GM12891 (cell line): ENCODE data around the gene MEGF6.

Source experiments
- POLR2A ChIP-seq: IDR thresholded peaks from 2 replicates; pipeline ENCODE4 v1.6.1; 2011; ENCODE audit warnings: low read depth, low read length, control low read depth
- POLR2AphosphoS5 ChIP-seq: IDR thresholded peaks from 2 replicates; pipeline ENCODE4 v1.6.1; 2011; ENCODE audit warnings: low read depth, low read length, control low read depth

- TF ChIP-seq POLR2A (no peak), POLR2AphosphoS5 (no peak)
Observed at GRCh38 chr1:3530086-3530925, 81.0 kb downstream of the MEGF6 start.
